ENCODE results near the gene ADCY3. TPM values are rescaled to one million over a fixed set of nuclear protein-coding genes. Genes with fewer than 3 reads are reported as not detected.

Gene ADCY3
- total and polyA plus RNA-seq, 2 of the 4 experiments (the other 2 are of a cell fraction), result 17.4 to 46.1 TPM

DNA sequence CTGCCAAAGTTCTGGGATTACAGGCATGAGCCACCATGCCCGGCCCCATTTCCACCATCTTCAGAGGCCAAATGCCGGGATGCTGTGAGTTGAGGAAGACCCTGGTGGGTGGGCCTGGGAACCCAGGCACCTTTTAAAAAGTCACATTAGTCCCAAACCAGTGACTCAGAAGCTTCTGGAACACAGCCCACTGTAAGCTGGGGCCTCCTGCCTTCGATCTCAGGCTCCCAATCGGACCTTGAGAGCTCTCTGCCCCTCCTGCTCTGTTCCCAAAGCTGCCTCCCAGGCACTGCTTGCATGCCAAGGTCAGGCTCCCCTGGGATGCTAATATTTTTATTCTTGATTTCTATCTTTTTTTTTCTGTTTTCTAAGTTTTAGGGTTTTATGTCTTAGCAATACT, 4.2 kb downstream of the ADCY3 start:
- no peak overlapping the region for H4K91ac ChIP-seq (ENCODE audit: insufficient read depth, low read depth, low read length)
- no peaks in the 10 kb centered on the region for H3K27me3 ChIP-seq (ENCODE audit: control insufficient read depth, insufficient read depth, low read length)
- H3K9ac ChIP-seq (ENCODE audit: low read depth, low read length), result no peak overlapping the region
- H3K23ac ChIP-seq (ENCODE audit: low read depth, low read length), result no peak overlapping the region
- in situ Hi-C loops (cut with MboI; ENCODE audit: low sequenced_read_pairs), result no loop called here
- intact Hi-C loops (cut with micrococcal nuclease), result no loop called here
- no peak for TF ChIP-seq MXI1 (IDR thresholded peaks at IDR 0.05; ENCODE audit: borderline replicate concordance, low read depth, low read length)
- H2BK120ac ChIP-seq (ENCODE audit: low read depth, low read length), result no peak overlapping the region
- H3K27ac ChIP-seq (ENCODE audit: insufficient read depth, low read length), result no peak overlapping the region
- no peak overlapping the region for H2AK9ac ChIP-seq (replicated peaks; ENCODE audit: low read depth, low read length, poor library complexity)
- H4K20me1 ChIP-seq (ENCODE audit: insufficient read depth, low read length), result peaks cover 25% of the 10 kb centered on the region
- peak; percentile 35 for DNase-seq
- H3K4me2 ChIP-seq (ENCODE audit: low read depth, low read length), result no peak overlapping the region
- H3K4me3 ChIP-seq (ENCODE audit: insufficient read depth, low read depth, low read length), result no peak overlapping the region
- H2BK20ac ChIP-seq (ENCODE audit: low read depth, low read length), result no peak overlapping the region
- H3K18ac ChIP-seq (ENCODE audit: low read depth, low read length), result no peak overlapping the region
- H2AFZ ChIP-seq (replicated peaks; ENCODE audit: low read length, poor library complexity), result no peak overlapping the region
- CTCF ChIA-PET, result no interaction called here
- POLR2A ChIA-PET (ENCODE audit: unreplicated experiment), result no interaction called here
- peaks cover 16% of the 10 kb centered on the region for H3K9me1 ChIP-seq (ENCODE audit: insufficient read depth, low read length)
- H3K9me3 ChIP-seq (ENCODE audit: control insufficient read depth, insufficient read depth, low read length), result no peaks in the 10 kb centered on the region
- peaks cover 9 to 61% of the 10 kb centered on the region in 2 experiments; a peak in 3 of 4 replicates for H3K79me1 ChIP-seq (ENCODE audit: low read depth in 1 of 2, low read length in 2 of 2)
- peaks cover 16% of the 10 kb centered on the region; the same call in 1 of the 2 replicates for H3K36me3 ChIP-seq (ENCODE audit: control insufficient read depth, insufficient read depth, low read length)
- no peak overlapping the region for H2BK15ac ChIP-seq (ENCODE audit: low read depth, low read length)
- no peak overlapping the region for H3K4ac ChIP-seq (ENCODE audit: low read depth, low read length)
- no peak overlapping the region for H4K5ac ChIP-seq (ENCODE audit: low read depth, low read length)
- WGBS, 2 experiments (ENCODE audit: extremely low coverage in 2 of 2, insufficient read length in 1 of 2), result no CpG with 5 or more reads among the region's 4 CpGs
- no peak overlapping the region for H3K14ac ChIP-seq (replicated peaks; ENCODE audit: low read depth, low read length)
- H4K8ac ChIP-seq (ENCODE audit: low read depth in 2 of 2, low read length in 2 of 2), result no peak overlapping the region
- BruUV-seq (replicated peaks), result no TSS peak
- dilution Hi-C loops (cut with HindIII; ENCODE audit: low sequenced_read_pairs, unreplicated experiment), result no loop called here
- no peak overlapping the region for H2AK5ac ChIP-seq (ENCODE audit: low read depth, low read length)
- no peak overlapping the region for H2BK5ac ChIP-seq (ENCODE audit: low read depth, low read length, poor library complexity, severe bottlenecking)
- no peak for ATAC-seq (ENCODE audit: low read depth)
- H3K56ac ChIP-seq (ENCODE audit: extremely low read depth, insufficient read depth, low read length), result no peak overlapping the region
- peaks cover 34% of the 10 kb centered on the region for H3K4me1 ChIP-seq (ENCODE audit: control insufficient read depth, insufficient read depth, low read length)

All from IMR-90 (cell line).